Measurements from ENCODE around the gene ZDHHC21.

DNA sequence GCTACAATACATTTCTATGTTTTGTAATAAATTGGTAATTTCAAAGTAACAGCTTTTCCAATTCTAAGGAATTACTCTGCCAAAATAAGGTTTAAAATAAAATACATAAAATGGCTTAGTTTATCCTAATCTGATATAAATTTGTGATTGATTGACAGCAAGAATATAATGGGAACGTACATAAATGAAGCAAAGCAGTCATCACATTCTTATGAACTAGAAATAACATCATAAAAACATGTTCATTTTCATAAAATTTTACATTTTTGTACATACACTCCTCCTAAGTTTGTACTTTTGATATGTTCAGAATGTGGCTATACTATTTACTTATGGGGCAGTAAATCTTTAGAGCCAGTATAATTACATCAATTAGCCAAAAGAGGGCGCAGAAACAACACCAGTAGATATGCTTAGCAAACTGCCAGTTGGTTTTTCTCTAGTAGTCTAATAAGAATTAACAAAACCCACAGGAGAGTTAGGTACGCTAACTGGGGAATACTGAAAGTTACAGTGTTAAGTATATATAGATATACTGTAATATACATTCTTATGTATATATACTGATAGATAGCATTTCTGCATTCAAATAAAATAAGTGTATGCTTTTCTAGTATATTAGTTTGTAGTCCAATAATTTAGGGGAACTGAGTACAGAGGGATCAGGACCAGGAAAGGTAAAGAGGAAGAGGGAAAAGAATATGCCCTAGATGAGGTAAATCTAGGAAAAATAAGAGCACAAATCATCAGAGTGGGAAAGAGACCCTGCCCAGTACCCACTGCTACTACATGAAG is 76.8 kb downstream of the ZDHHC21 start:
- TF ChIP-seq CTCF (IDR thresholded peaks at IDR 0.05): peak; percentile 50 to 72 (median 66)
- TF ChIP-seq POLR2A (IDR thresholded peaks at IDR 0.05): no peak
